Keratinocyte (primary cell): Measurements from ENCODE around the gene BORCS5.

Experiments used
- EZH2 ChIP-seq: IDR thresholded peaks from one replicate; pipeline ENCODE4 v1.6.1; 2012; ENCODE audit warnings: inconsistent platforms, mild to moderate bottlenecking, low read length, moderate library complexity
- TF ChIP-seq, protein P1 (sequence below), 3 experiments: IDR thresholded peaks in 1 of 3; conservative IDR thresholded peaks in 1 of 3; optimal IDR thresholded peaks in 1 of 3; 2 replicates in 2 of 3; 3 replicates in 1 of 3; pipeline versions ENCODE3 to v1.5.1; 2011; ENCODE audit warnings: low read length in 3 of 3, mild to moderate bottlenecking in 3 of 3, moderate library complexity in 2 of 3, control low read depth in 1 of 3, inconsistent platforms in 1 of 3; ENCODE audit not compliant: insufficient read depth in 2 of 3; ENCODE audit errors: extremely low read depth in 1 of 3

- TF ChIP-seq, protein P1, sequence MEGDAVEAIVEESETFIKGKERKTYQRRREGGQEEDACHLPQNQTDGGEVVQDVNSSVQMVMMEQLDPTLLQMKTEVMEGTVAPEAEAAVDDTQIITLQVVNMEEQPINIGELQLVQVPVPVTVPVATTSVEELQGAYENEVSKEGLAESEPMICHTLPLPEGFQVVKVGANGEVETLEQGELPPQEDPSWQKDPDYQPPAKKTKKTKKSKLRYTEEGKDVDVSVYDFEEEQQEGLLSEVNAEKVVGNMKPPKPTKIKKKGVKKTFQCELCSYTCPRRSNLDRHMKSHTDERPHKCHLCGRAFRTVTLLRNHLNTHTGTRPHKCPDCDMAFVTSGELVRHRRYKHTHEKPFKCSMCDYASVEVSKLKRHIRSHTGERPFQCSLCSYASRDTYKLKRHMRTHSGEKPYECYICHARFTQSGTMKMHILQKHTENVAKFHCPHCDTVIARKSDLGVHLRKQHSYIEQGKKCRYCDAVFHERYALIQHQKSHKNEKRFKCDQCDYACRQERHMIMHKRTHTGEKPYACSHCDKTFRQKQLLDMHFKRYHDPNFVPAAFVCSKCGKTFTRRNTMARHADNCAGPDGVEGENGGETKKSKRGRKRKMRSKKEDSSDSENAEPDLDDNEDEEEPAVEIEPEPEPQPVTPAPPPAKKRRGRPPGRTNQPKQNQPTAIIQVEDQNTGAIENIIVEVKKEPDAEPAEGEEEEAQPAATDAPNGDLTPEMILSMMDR (optimal IDR thresholded peaks at IDR 0.05 in 1 of 3, IDR thresholded peaks at IDR 0.05 in 1 of 3, conservative IDR thresholded peaks at IDR 0.05 in 1 of 3; ENCODE audit: extremely low read depth in 1 of 3, insufficient read depth in 2 of 3, low read length in 3 of 3) = no peak
- TF ChIP-seq EZH2 = no peak
Measured at GRCh38 chr12:12428047-12428446, 71.2 kb downstream of the BORCS5 start.
